ENCODE results near the gene ADCY1. TPM values are rescaled to one million over a fixed set of nuclear protein-coding genes. Genes with fewer than 3 reads are reported as not detected.

Gene ADCY1
- total RNA-seq, 2 donors from 2014 or later: 0.14 to 0.85 TPM

DNA sequence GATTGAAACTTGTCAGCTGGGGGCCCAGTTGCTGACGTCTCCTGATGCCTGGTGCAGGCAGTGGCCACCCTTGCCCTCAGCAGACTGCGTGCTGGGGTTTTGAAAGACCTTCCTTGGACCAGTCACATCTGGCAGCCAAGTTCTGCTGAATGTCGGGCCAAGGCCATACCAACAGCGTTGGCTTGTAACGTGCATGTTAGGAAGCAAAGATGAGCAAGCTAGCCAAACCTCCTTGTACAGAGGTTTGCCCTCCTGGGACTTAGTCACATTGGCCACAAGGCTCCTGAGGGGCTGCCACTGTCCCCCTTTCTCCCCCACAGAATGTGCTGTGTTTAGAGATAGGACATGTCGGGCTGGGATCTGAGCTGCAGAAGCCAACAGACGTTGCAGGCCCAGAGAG lies 49.0 kb downstream of the ADCY1 start:
- TF ChIP-seq, protein P1, sequence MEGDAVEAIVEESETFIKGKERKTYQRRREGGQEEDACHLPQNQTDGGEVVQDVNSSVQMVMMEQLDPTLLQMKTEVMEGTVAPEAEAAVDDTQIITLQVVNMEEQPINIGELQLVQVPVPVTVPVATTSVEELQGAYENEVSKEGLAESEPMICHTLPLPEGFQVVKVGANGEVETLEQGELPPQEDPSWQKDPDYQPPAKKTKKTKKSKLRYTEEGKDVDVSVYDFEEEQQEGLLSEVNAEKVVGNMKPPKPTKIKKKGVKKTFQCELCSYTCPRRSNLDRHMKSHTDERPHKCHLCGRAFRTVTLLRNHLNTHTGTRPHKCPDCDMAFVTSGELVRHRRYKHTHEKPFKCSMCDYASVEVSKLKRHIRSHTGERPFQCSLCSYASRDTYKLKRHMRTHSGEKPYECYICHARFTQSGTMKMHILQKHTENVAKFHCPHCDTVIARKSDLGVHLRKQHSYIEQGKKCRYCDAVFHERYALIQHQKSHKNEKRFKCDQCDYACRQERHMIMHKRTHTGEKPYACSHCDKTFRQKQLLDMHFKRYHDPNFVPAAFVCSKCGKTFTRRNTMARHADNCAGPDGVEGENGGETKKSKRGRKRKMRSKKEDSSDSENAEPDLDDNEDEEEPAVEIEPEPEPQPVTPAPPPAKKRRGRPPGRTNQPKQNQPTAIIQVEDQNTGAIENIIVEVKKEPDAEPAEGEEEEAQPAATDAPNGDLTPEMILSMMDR (IDR thresholded peaks at IDR 0.05): no peak
- DNase-seq (ENCODE audit: low spot score): no peak
- Histone ChIP-seq H3K36me3 (no peaks in the 10 kb centered on the region), H3K4me3 (no peak overlapping the region), H3K27ac (no peak overlapping the region), H3K27me3 (replicated peaks; ENCODE audit: insufficient read depth) (no peaks in the 10 kb centered on the region), H3K9me3 (no peaks in the 10 kb centered on the region), H3K4me1 (ENCODE audit: control insufficient read depth in 1 of 2, low read depth in 2 of 2) (no peaks in the 10 kb centered on the region)
- ATAC-seq (ENCODE audit: insufficient number of reproducible peaks, low FRiP score, low read depth): no peak

DNA sequence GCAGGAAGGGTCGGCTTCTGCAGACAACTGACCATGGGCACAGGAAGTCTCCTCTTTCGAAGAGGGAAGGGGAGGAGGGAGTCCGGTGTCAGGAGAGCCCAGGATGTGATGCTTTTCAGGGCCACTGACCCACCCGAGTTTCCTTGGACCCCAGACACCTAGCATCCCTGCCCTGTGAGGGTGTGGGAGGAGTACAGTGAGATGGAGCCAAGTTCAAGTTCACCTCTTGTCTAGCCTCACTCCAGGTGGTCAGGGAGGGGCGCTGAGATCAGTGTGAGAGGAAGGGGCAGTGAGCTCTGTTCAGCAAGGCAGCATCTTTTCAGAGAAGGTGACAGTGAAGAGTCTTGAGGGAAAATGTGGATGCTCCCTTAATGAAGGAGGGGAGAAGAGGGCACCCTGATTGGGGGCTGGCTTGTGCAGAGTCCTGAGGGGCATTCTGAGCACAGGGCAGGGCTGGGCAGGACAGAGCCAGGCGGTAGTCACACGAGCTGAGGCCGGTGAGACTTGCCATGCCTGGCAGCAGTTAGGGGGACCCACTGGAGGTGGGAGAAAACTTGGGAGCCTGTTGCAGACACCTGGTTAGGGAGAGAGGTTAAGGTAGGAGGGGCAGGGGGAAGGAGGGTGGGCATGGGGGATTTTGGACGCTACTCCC lies 49.7 kb downstream of the ADCY1 start:
- DNase-seq (ENCODE audit: low spot score) (no peak), ATAC-seq (ENCODE audit: insufficient number of reproducible peaks, low FRiP score, low read depth) (no peak)
- H3K4me3 ChIP-seq: no peak overlapping the region
- H3K27me3 ChIP-seq (replicated peaks; ENCODE audit: insufficient read depth): no peaks in the 10 kb centered on the region
- H3K4me1 ChIP-seq (ENCODE audit: control insufficient read depth in 1 of 2, low read depth in 2 of 2): no peaks in the 10 kb centered on the region
- no peaks in the 10 kb centered on the region for H3K9me3 ChIP-seq
- no peak overlapping the region for H3K27ac ChIP-seq
- H3K36me3 ChIP-seq: no peaks in the 10 kb centered on the region
- TF ChIP-seq, protein P1 (IDR thresholded peaks at IDR 0.05): no peak

DNA sequence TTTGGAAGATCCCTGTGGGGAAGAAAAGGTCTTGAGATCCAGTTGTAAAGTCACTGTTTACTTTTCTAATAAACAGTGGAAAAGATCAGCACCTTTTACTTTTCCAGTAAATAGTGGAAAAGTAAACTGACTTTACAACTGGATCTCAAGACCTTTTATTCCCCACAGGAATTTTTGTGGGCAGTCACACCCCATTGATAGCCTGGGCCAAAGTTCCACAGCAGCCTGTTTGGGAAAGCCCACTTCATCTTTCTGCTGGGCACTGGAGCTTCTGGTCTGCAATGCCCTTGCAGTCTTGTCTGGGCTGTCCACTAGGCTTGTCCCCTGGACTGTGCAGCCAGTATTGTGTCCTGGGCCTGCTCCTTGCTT lies 50.2 kb downstream of the ADCY1 start:
- TF ChIP-seq, protein P1 (IDR thresholded peaks at IDR 0.05): no peak
- no peak overlapping the region for H3K4me3 ChIP-seq
- H3K27ac ChIP-seq: no peak overlapping the region
- H3K4me1 ChIP-seq (ENCODE audit: control insufficient read depth in 1 of 2, low read depth in 2 of 2): no peaks in the 10 kb centered on the region
- ATAC-seq (ENCODE audit: insufficient number of reproducible peaks, low FRiP score, low read depth) (no peak), DNase-seq (ENCODE audit: low spot score) (no peak)
- H3K27me3 ChIP-seq (replicated peaks; ENCODE audit: insufficient read depth): no peaks in the 10 kb centered on the region
- no peaks in the 10 kb centered on the region for H3K36me3 ChIP-seq
- H3K9me3 ChIP-seq: no peaks in the 10 kb centered on the region

DNA sequence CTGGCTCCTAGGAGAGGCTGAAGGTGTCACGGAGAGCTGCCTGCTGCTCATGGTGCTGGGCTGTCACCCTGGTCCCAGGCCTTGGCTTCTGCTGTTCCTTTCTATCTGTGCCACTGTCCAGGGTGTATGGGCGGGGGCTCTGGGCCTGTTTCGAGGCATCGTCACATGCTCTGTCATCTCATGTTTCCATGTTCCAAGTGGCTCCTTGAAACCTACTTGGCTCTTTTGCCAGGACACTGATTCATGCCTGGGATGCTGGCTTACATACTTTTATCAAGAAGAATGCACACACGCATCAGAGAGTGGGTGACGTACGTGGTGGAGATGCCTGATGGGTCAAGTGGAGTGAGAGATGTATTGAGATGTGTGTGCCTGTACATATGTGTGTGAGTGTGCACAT lies 50.9 kb downstream of the ADCY1 start:
- no peaks in the 10 kb centered on the region for H3K9me3 ChIP-seq
- no peak for ATAC-seq (ENCODE audit: insufficient number of reproducible peaks, low FRiP score, low read depth)
- H3K4me3 ChIP-seq: no peak overlapping the region

DNA sequence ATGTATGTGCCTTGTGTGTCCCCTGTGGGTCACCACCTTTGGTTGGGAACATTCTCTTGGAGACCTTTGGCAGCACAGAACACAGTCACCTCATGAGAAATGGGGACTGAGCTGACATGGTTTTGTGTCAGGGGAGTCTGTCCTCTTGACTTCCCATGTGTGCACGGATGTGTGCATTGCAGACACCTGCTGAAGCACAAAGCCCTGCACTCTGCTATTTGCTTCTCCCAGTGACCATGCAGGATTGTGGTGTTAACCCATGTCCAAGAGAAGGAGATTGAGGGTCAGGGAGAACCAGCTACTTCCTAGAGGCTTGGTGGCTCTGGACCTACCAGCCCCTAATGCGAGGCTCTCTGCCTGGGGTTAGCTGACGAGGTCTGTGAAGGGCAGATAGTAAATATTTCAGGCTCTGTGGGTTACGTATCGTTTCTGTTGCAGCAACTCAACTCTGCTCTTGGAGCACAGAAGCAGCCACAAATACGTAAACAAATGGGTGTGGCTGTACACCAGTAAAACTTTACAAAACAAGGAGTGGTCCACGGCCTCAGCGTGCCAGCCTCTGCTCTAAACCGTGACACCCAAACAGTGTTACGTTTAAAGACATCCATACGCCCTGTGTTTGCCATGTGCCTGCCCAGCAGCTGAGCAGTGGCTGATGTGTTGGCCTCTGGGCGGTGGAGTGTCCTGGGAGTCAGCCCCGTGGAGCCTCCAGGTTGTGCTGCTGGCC lies 51.7 kb downstream of the ADCY1 start:
- Histone ChIP-seq H3K27me3 (replicated peaks; ENCODE audit: insufficient read depth) (no peaks in the 10 kb centered on the region), H3K27ac (no peak overlapping the region), H3K4me1 (ENCODE audit: control insufficient read depth in 1 of 2, low read depth in 2 of 2) (no peaks in the 10 kb centered on the region), H3K36me3 (no peaks in the 10 kb centered on the region), H3K9me3 (no peaks in the 10 kb centered on the region), H3K4me3 (no peak overlapping the region)
- TF ChIP-seq, protein P1 (IDR thresholded peaks at IDR 0.05): no peak
- DNase-seq (ENCODE audit: low spot score) (no peak), ATAC-seq (ENCODE audit: insufficient number of reproducible peaks, low FRiP score, low read depth) (no peak)

More for the DNA sequence above, 50.9 kb downstream of the ADCY1 start:
- Histone ChIP-seq H3K4me1 (ENCODE audit: control insufficient read depth in 1 of 2, low read depth in 2 of 2) (no peaks in the 10 kb centered on the region), H3K27ac (no peak overlapping the region), H3K27me3 (replicated peaks; ENCODE audit: insufficient read depth) (no peaks in the 10 kb centered on the region), H3K36me3 (no peaks in the 10 kb centered on the region)
- TF ChIP-seq, protein P1 (IDR thresholded peaks at IDR 0.05): no peak
- DNase-seq (ENCODE audit: low spot score): no peak

All from thoracic aorta (tissue), 2 donors.